Measurements from ENCODE around the gene FBXO30. TPM values are rescaled to one million over a fixed set of nuclear protein-coding genes. Genes with fewer than 3 reads are reported as not detected.
A peak's percentile ranks its signal among the peaks of the same experiment; 100 is the strongest.

The FBXO30 gene
- polyA plus RNA-seq (2012; ENCODE audit: insufficient read depth, insufficient read length, low read depth), result 5.3 TPM

GRCh38 chr6:145814501-145815308, at the start of gene FBXO30:
FBXO30 (minus strand) TSS chr6:145814795; CDS start chr6:145806405, 8,390 bp downstream.
- H3K36me3 ChIP-seq, result no peaks in the 10 kb centered on the region
- no peaks in the 10 kb centered on the region; the same call in 1 of the 2 replicates for H3K4me1 ChIP-seq
- peak; percentile 88 for DNase-seq
- H3K9me3 ChIP-seq, result no peaks in the 10 kb centered on the region
- H3K4me3 ChIP-seq (ENCODE audit: low read depth, low read length), result peak within 1 kb of the TSS; percentile 93
- H3K27me3 ChIP-seq, result no peaks in the 10 kb centered on the region
- no peak for TF ChIP-seq CTCF (IDR thresholded peaks at IDR 0.05; ENCODE audit: low read depth, low read length)

- H3K4me1 ChIP-seq, result no peaks in the 10 kb centered on the region; the same call in 1 of the 2 replicates
- no peak for DNase-seq
- TF ChIP-seq CTCF (IDR thresholded peaks at IDR 0.05; ENCODE audit: low read depth, low read length), result no peak
Observed at GRCh38 chr6:145863988-145864616, 49.5 kb upstream of the FBXO30 start.

GRCh38 chr6:145863366-145863765, 48.8 kb upstream of the FBXO30 start:
- no peak for TF ChIP-seq CTCF (IDR thresholded peaks at IDR 0.05; ENCODE audit: low read depth, low read length)
- Histone ChIP-seq H3K9me3 (no peaks in the 10 kb centered on the region; the same call in 1 of the 2 replicates), H3K4me1 (no peaks in the 10 kb centered on the region; the same call in 1 of the 2 replicates), H3K36me3 (no peaks in the 10 kb centered on the region), H3K27me3 (no peaks in the 10 kb centered on the region), H3K4me3 (ENCODE audit: low read depth, low read length) (no peak overlapping the region)
- no peak for DNase-seq

More at GRCh38 chr6:145863988-145864616, 49.5 kb upstream of the FBXO30 start:
- Histone ChIP-seq H3K4me3 (ENCODE audit: low read depth, low read length) (no peak overlapping the region), H3K27me3 (no peaks in the 10 kb centered on the region), H3K36me3 (no peaks in the 10 kb centered on the region), H3K9me3 (no peaks in the 10 kb centered on the region; the same call in 1 of the 2 replicates)

- Histone ChIP-seq H3K4me1 (no peaks in the 10 kb centered on the region; the same call in 1 of the 2 replicates), H3K36me3 (no peaks in the 10 kb centered on the region), H3K27me3 (no peaks in the 10 kb centered on the region), H3K4me3 (ENCODE audit: low read depth, low read length) (no peak overlapping the region), H3K9me3 (no peaks in the 10 kb centered on the region; the same call in 1 of the 2 replicates)
- TF ChIP-seq CTCF (IDR thresholded peaks at IDR 0.05; ENCODE audit: low read depth, low read length), result no peak
- DNase-seq, result no peak
Observed at GRCh38 chr6:145860562-145860961, 46.0 kb upstream of the FBXO30 start.

GRCh38 chr6:145850671-145851070, 36.1 kb upstream of the FBXO30 start:
- H3K4me1 ChIP-seq, result peaks cover 37% of the 10 kb centered on the region
- no peak overlapping the region for H3K4me3 ChIP-seq (ENCODE audit: low read depth, low read length)
- DNase-seq, result no peak
- TF ChIP-seq CTCF (IDR thresholded peaks at IDR 0.05; ENCODE audit: low read depth, low read length), result no peak
- no peaks in the 10 kb centered on the region for H3K27me3 ChIP-seq
- H3K36me3 ChIP-seq, result no peaks in the 10 kb centered on the region
- H3K9me3 ChIP-seq, result no peaks in the 10 kb centered on the region
